Activated CD4-positive, alpha-beta memory T cell treated with anti-CD3 and anti-CD28 coated beads for 36 hours (primary cell): ENCODE measurements around the gene DUSP18. TPM values are rescaled to one million over a fixed set of nuclear protein-coding genes. Genes with fewer than 3 reads are reported as not detected.
A peak's percentile ranks its signal among the peaks of the same experiment; 100 is the strongest.
"Not testable (repeated sequence)": the region's sequence is repeated elsewhere in the genome, so short reads cannot be mapped to it uniquely, and the experiment has no call there.

Source experiments
- CTCF ChIA-PET: fragments of 350-600 bp; sonication (Branson Sonifier 250); formaldehyde crosslinking; loops from one replicate; lab custom pipeline; 2021; ENCODE audit warnings: antibody characterized with exemption, inconsistent platforms; lab: Charles Lee
- POLR2A ChIA-PET: fragments of 350-600 bp; sonication (Branson Sonifier 250); formaldehyde crosslinking; loops from one replicate; lab custom pipeline; 2021; ENCODE audit warnings: antibody characterized with exemption; lab: Charles Lee
- DNase-seq: peaks from one replicate; pipeline ENCODE4 v3.0.0-alpha.2; 2020
- H3K27ac Mint-ChIP-seq: one replicate; pipeline ENCODE4 v1.8.0; 2021; ENCODE audit warnings: mixed read lengths
- H3K27me3 Mint-ChIP-seq: one replicate; pipeline ENCODE4 v1.8.0; 2021; ENCODE audit warnings: mixed read lengths
- H3K36me3 Mint-ChIP-seq: one replicate; pipeline ENCODE4 v1.8.0; 2021; ENCODE audit warnings: mixed read lengths
- H3K4me1 Mint-ChIP-seq: one replicate; pipeline ENCODE4 v1.8.0; 2021; ENCODE audit warnings: low read depth, mixed read lengths
- H3K4me3 Mint-ChIP-seq: one replicate; pipeline ENCODE4 v1.8.0; 2021; ENCODE audit warnings: mild to moderate bottlenecking, mixed read lengths
- H3K9me3 Mint-ChIP-seq: one replicate; pipeline ENCODE4 v1.8.0; 2021; ENCODE audit warnings: mixed read lengths
- intact Hi-C: fragments of 100-400 bp; cut with micrococcal nuclease; formaldehyde crosslinking; loops from one replicate; pipeline ENCODE4 v1.15.1; 2023
- total RNA-seq, 2 experiments: library from RNA; stranded (reverse); gene quantifications; one replicate each; pipeline ENCODE4 v1.2.3, GENCODE V29; 2021

DUSP18 gene
- total RNA-seq, 2 experiments from 2014 or later: 9.2 to 10.6 TPM

DNA sequence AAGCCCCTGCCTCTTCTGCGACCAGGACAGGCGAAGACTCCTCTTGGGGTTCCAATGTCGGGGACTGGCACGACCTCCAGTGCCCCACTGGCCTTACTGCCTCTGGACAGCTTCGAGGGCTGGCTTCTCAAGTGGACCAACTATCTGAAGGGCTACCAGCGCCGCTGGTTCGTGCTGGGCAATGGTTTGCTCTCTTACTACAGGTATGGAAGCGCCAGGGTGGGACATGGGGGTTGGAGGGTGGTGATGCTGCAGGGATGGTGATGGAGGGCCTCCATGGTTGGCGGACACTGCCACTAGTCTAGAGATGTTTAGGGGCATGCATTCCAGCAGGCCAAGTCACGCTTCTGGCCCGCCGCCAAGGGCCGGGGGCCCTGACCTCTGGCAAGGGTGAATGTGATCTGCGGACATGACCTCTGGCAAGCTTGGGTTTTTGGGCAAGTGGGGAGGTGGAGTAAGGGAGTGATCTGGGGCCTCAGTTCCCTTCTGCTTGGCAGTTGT, 27.7 kb upstream of the DUSP18 start:
- intact Hi-C loops: no loop called here
- no peaks in the 10 kb centered on the region for H3K36me3 Mint-ChIP-seq
- peaks cover 7% of the 10 kb centered on the region for H3K27me3 Mint-ChIP-seq
- H3K4me3 Mint-ChIP-seq: peak overlapping the region; percentile 59
- ChIA-PET CTCF (interaction anchor here (0.7 to 1.8 kb wide), 2 partner anchors 47 to 58 kb away, joined by 4 to 8 read pairs; no protein-coding TSS in a partner anchor), POLR2A (interaction anchor here (1.0 kb wide), 1 partner anchor 9 kb away, joined by 3 read pairs; no protein-coding TSS in a partner anchor)
- DNase-seq: no peak
- H3K9me3 Mint-ChIP-seq: no peaks in the 10 kb centered on the region
- peaks cover 16% of the 10 kb centered on the region for H3K4me1 Mint-ChIP-seq
- no peak overlapping the region for H3K27ac Mint-ChIP-seq

DNA sequence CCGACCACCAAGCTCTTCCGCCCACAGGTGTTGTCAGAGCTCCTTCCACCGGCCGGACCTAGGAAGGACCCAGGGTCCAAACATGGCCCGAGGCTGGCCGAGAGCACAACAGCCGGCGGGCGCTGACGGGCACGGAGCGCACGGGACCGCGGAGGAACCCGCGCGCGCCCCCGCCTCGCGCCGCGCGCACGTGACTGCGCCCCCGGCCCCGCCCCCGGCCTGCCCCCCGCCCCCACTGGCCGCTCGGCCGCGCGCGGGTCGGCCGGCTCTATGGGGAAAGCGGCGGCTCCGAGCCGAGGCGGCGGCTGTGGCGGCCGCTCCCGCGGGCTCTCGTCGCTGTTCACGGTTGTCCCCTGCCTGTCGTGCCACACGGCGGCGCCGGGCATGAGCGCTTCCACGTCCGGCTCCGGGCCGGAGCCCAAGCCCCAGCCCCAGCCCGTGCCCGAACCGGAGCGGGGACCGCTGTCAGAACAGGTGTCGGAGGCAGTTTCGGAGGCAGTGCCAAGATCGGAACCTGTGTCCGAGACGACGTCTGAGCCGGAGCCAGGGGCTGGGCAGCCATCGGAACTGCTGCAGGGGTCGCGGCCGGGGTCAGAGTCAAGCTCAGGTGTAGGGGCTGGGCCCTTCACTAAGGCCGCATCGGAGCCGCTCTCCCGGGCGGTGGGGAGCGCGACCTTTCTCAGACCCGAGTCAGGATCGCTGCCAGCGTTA, 27.1 kb upstream of the DUSP18 start, which contains the start of gene OSBP2:
TSS of gene OSBP2 (plus strand) at position 235 of the 711 bp plus-strand sequence. CDS start at position 271, 36 bp downstream.
- no peaks in the 10 kb centered on the region for H3K9me3 Mint-ChIP-seq
- intact Hi-C loops: loop anchor here (1.0 kb wide), 2 partner anchors 46 to 60 kb away; no protein-coding TSS in a partner anchor

DNA sequence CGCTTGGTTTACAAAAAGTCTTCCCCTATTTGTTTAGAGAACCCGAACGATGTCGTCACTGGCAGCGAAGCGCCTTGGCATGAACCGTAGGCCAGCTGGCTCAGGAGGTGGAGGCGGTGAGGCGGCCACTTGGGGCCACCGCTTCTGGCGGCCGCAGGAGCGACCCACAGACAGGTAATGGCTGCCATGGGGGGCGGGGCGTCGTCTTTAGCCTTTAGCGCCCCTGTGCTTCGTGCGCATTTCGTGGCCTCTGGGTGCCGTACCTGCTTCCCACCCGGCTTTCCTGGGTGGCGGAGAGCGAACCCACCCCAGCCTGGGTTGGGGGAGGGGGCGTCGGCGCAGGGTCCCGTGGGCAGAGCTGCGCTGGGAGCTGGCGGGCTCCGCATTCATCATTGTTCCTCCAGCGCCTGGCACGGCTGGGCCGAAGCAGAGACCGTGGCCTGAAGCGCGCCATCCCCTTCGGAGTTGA, 26.5 kb upstream of the DUSP18 start:
- Mint-ChIP-seq H3K9me3 (no peaks in the 10 kb centered on the region), H3K4me1 (peaks cover 16% of the 10 kb centered on the region), H3K4me3 (peak overlapping the region; percentile 81), H3K27ac (peak overlapping the region; percentile 57), H3K27me3 (peaks cover 7% of the 10 kb centered on the region), H3K36me3 (no peaks in the 10 kb centered on the region)
- intact Hi-C loops: loop anchor here (1.0 kb wide), 2 partner anchors 46 to 60 kb away; no protein-coding TSS in a partner anchor
- ChIA-PET POLR2A (interaction anchor here (1.0 to 1.1 kb wide), 2 partner anchors 11 to 59 kb away, joined by 3 to 4 read pairs; no protein-coding TSS in a partner anchor), CTCF (interaction anchor here (1.1 to 1.3 kb wide), 4 partner anchors 44 to 61 kb away, joined by 3 to 7 read pairs (median 6); no protein-coding TSS in a partner anchor)
- peak; percentile 72 for DNase-seq

More for the DNA sequence above, 27.1 kb upstream of the DUSP18 start, which contains the start of gene OSBP2:
- POLR2A ChIA-PET: interaction anchor here (1.0 to 1.1 kb wide), 2 partner anchors 11 to 60 kb away, joined by 3 to 4 read pairs; no protein-coding TSS in a partner anchor
- CTCF ChIA-PET: interaction anchor here (0.7 to 1.8 kb wide), 6 partner anchors 44 to 61 kb away, joined by 3 to 8 read pairs (median 6); no protein-coding TSS in a partner anchor
- peak within 1 kb of the TSS; percentile 57 for H3K27ac Mint-ChIP-seq
- no peaks in the 10 kb centered on the region for H3K36me3 Mint-ChIP-seq
- peak; percentile 44 for DNase-seq
- H3K27me3 Mint-ChIP-seq: peaks cover 7% of the 10 kb centered on the region
- H3K4me1 Mint-ChIP-seq: peaks cover 16% of the 10 kb centered on the region
- H3K4me3 Mint-ChIP-seq: peak within 1 kb of the TSS; percentile 81

DNA sequence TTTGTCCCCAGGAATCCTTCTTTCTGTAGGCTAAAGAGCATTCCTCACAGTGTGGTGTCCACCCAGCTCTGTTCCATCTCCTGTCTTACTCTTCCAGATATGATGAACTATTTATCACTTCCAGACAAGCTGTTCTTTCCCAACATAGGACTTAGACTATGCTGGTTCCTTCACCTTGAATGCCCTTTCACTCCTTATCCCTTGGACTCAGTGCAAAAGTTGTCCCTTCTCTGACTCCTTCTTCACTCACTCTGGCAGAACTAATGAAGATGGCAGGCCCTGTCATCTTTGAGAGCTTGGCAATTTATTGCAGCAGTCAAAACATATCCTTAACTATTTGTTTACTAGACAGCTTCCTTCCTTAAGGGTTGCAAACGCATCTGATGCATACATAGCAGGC, 23.5 kb upstream of the DUSP18 start:
- CTCF ChIA-PET: interaction anchor here (1.1 to 1.2 kb wide), 3 partner anchors 21 to 63 kb away, joined by 3 to 6 read pairs (median 3); no protein-coding TSS in a partner anchor
- POLR2A ChIA-PET: no interaction called here
- Mint-ChIP-seq H3K9me3 (no peaks in the 10 kb centered on the region), H3K4me1 (peaks cover 15% of the 10 kb centered on the region), H3K27ac (no peak overlapping the region), H3K27me3 (peaks cover 7% of the 10 kb centered on the region), H3K36me3 (no peaks in the 10 kb centered on the region), H3K4me3 (no peak overlapping the region)
- DNase-seq: no peak
- intact Hi-C loops: no loop called here

DNA sequence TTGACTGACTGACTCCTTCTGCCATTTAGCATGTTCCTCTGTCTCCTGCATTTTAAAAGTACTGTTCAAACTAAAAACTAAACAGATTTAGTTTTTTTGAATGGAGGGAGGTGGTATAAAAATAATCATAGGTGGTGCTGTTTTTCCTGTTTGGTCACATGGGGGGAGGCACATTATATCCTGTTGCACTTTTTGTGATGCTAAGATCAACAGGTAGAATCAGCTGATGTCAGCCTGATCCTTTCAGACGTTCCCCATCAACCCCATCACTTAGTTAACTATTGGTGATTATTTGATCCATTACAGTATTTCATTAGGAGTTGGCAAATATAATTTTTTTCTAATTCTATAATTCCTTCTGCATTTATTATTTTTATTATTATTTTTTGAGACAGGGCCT, 21.9 kb upstream of the DUSP18 start:
- Mint-ChIP-seq H3K4me3 (no peak overlapping the region), H3K9me3 (no peaks in the 10 kb centered on the region), H3K36me3 (no peaks in the 10 kb centered on the region), H3K27ac (no peak overlapping the region), H3K27me3 (peaks cover 7% of the 10 kb centered on the region), H3K4me1 (peaks cover 7% of the 10 kb centered on the region)
- CTCF ChIA-PET: no interaction called here
- intact Hi-C loops: no loop called here
- DNase-seq: no peak
- POLR2A ChIA-PET: no interaction called here

DNA sequence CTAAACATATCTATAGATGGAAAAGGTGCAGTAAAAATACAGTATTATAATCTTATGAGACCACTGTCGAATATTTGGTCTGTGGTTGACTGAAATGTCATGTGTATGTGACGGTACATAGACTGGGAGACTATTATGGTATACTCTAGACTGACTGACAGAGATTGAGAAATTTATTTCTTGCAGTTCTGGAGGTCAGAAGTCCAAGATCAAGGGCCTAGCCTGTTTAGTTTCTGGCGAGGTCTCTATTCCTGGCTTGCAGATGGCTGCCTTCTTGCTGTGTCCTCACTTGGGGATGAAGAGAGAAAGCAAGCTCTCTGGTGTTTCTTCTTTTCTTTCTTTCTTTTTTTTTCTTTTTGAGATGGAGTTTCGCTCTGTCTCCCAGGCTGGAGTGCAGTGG, 19.7 kb upstream of the DUSP18 start:
- H3K36me3 Mint-ChIP-seq: no peaks in the 10 kb centered on the region
- H3K9me3 Mint-ChIP-seq: no peaks in the 10 kb centered on the region
- ChIA-PET POLR2A (no interaction called here), CTCF (no interaction called here)
- DNase-seq: no peak
- H3K27me3 Mint-ChIP-seq: peaks cover 1% of the 10 kb centered on the region
- intact Hi-C loops: no loop called here
- H3K27ac Mint-ChIP-seq: no peak overlapping the region
- H3K4me1 Mint-ChIP-seq: no peaks in the 10 kb centered on the region
- no peak overlapping the region for H3K4me3 Mint-ChIP-seq

DNA sequence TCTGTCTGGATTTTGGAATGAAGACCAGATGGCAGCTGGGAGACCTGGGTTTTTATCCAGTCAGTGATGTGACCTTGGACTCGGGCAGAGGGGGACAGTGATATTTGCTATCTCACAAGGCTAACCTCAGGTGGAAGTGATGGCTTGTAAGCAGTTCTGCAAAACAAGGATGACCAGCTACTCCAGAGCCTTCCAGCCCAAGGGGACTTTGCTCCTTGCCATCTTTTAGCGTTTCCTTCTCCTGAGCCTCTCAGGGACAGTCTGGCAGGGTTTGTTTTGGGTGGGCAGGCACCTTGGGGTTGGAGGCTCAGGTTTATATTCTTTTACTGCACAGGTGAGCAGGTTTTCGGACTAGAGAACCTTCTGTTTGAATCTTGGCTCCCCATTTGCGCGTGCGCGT, 17.5 kb upstream of the DUSP18 start:
- CTCF ChIA-PET: interaction anchor here (0.6 kb wide), 2 partner anchors 39 to 49 kb away, joined by 3 read pairs; partner anchors contain the start of gene SLC35E4
- Mint-ChIP-seq H3K4me1 (no peaks in the 10 kb centered on the region), H3K27me3 (peaks cover 1% of the 10 kb centered on the region), H3K36me3 (no peaks in the 10 kb centered on the region), H3K27ac (no peak overlapping the region), H3K9me3 (no peaks in the 10 kb centered on the region), H3K4me3 (no peak overlapping the region)
- intact Hi-C loops: no loop called here
- no peak for DNase-seq
- POLR2A ChIA-PET: no interaction called here

DNA sequence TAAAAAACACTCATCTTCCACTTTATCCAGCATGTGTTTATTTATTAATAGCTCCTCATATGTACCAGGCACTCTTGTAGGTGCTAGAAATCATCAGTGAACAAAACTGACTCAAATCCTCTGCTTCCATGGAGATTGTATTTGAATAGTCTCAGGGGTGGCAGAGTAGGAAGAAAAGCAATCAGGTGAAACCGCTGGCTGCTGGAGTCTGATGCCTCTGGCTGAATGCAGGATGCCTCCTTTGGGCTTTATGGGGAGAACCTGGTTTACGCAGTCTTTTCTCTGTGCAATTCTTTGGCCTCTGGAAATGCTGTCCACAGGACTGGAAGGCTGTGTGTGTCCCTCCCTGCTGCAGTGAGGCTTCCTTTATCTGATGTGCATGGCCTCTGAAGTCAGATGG, 14.2 kb upstream of the DUSP18 start:
- ChIA-PET POLR2A (interaction anchor here (0.6 kb wide), 1 partner anchor 23 kb away, joined by 4 read pairs; no protein-coding TSS in a partner anchor), CTCF (no interaction called here)
- no peaks in the 10 kb centered on the region for H3K4me1 Mint-ChIP-seq
- no peak overlapping the region for H3K27ac Mint-ChIP-seq
- no peak overlapping the region for H3K4me3 Mint-ChIP-seq
- H3K27me3 Mint-ChIP-seq: peaks cover 1% of the 10 kb centered on the region
- H3K36me3 Mint-ChIP-seq: no peaks in the 10 kb centered on the region
- H3K9me3 Mint-ChIP-seq: no peaks in the 10 kb centered on the region
- no peak for DNase-seq
- intact Hi-C loops: no loop called here

DNA sequence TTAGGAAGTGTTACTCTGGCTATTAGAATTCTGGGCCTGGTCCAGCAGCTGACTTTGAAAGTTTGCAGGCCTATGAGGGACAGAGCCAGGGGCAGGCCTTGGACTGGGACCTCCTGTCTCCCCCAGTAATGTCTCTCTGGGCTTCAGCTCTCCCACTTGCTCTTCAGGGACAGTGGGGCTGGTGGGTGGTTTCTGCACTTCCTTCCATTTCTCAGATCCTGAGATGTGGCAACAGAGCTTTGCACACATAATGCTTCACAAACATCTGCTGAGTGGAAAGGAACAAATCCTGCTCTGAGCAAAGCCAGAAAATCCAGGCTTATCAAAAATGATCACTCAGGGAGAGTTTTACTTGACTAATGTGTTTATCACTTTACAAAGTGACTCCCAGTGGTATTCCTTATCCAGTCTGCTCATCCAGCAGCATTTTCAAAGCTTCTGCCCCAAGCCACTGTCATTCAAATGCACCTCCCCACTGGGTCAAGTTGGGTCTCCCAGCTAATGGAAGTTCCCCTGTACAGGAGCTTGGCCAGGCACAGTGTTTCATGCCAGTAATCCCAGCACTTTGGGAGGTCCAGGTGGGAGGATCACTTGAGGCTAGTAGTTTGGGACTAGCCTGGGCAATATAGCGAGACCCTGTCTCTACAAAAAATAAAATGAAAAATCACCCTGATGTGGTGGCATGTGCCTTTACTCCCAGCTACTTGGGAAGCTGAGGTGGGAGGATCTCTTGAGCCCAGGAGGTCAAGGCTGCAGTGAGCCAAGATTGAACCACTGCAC, 13.5 kb upstream of the DUSP18 start:
- Mint-ChIP-seq H3K27me3 (peaks cover 3% of the 10 kb centered on the region), H3K4me1 (no peaks in the 10 kb centered on the region), H3K4me3 (no peak overlapping the region), H3K36me3 (no peaks in the 10 kb centered on the region), H3K27ac (no peak overlapping the region), H3K9me3 (no peaks in the 10 kb centered on the region)
- no peak for DNase-seq
- ChIA-PET POLR2A (interaction anchor here (0.6 kb wide), 1 partner anchor 22 kb away, joined by 4 read pairs; no protein-coding TSS in a partner anchor), CTCF (no interaction called here)
- intact Hi-C loops: no loop called here

DNA sequence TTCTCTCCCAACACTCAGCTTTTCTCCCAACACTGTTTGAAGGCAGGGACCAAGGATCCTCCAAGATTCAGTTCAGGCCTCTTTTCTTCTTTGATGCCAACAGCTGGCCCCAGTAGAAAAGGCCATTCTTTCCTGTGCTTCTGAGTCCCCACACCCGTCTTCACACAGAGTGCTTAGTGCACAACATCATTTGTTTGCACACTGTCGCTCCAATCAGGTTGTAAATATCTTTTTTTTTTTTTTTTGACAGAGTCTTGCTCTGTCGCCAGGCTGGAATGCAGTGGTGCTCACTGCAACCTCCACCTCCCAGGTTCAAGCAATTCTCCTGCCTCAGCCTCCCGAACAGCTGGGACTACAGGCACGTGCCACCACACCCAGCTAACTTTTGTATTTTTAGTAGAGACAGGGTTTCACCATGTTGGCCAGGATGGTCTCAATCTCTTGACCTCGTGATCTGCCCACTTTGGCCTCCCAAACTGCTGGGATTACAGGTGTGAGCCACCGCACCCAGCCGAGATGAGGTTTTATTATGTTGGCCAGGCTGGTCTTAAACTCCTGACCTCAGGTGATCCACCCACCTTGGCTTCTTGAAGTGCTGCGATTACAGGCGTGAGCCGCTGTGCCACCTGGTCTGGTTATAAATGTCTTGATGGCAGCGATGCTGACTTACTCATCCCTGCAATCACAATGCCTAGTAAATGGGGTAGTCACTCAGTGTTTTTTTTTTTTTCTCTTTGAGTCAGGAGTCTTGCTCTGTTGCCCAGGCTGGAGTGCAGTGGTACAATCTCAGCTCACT, 12.4 kb upstream of the DUSP18 start:
- H3K27me3 Mint-ChIP-seq, POLR2A ChIA-PET, H3K36me3 Mint-ChIP-seq, intact Hi-C loops, DNase-seq, H3K27ac Mint-ChIP-seq, H3K4me3 Mint-ChIP-seq, CTCF ChIA-PET, H3K4me1 Mint-ChIP-seq, H3K9me3 Mint-ChIP-seq: not testable (repeated sequence)

DNA sequence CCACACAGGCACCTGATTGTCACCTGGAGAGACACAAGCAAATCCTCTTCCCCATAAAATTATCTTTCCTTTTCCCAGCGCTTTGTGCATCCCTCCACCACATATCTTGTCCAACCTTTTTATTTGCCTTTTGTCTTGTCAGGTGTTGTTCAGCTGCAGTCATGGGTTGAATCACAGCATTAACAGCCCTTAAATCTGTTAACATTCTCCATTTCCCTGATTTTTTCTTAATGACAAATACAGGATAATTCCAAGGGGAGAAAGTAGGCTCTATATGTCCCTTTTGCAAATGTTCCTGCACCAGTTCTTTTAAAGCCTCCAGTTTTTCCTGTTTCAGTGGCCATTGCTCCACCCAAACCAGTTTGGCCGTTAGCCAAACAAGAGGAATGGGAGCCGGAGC, 8.9 kb upstream of the DUSP18 start:
- H3K36me3 Mint-ChIP-seq, H3K4me1 Mint-ChIP-seq, H3K9me3 Mint-ChIP-seq, POLR2A ChIA-PET, intact Hi-C loops, CTCF ChIA-PET, H3K4me3 Mint-ChIP-seq, H3K27ac Mint-ChIP-seq, H3K27me3 Mint-ChIP-seq, DNase-seq: not testable (repeated sequence)
